Measurements from ENCODE around the gene DGKG. TPM values are rescaled to one million over a fixed set of nuclear protein-coding genes. Genes with fewer than 3 reads are reported as not detected.

Gene DGKG
- total and polyA plus RNA-seq, 10 of the 15 experiments (the other 5 are each of a cell fraction or from before 2014, with no cell fraction given) = 0.39 to 6.2 (median 4.7) TPM

DNA sequence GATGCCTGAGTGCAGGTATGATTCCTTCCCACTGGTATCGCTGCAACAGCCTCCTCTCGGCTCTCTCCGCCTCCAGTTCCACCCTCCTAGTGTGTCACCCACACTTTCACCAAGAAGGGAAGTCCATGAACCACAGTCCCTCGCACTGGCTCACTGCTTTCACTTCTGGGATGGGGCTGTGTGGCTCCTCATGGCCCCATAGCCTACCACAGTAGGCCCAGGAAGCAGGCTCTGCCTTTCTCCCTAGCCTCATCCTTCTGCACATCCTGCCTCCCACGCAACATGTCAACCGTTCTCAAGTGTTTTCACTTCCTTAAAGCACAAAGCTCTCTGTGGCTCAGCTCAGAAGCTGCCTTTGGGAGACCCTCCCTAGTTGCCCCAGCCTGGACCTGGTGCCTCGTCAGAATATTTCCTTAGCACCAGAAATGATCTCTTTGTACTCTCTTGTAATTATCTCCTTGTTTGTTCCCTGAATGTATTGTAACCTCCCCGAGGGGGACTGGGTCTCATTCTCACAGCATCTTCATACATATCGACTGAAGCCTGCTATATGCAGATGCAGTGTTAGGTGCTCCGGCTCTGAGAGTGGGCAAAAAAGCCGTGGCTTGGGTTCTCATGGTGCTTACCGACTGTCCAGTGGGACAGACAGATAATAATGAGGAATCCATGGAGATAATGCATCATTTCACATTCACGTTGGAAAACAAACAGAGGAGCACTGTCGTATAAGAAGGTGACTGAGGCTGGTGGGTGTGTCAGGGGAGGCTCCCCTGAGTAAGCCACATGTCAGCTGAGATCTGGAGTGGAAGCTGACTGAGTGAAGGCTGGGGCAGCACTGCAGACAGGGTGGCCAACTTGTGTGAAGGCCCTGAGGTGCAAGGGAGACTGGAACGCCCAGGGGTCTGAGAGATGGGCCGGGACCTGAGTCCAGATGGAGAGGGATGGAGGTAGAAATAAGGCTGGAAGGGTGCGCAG lies 107.1 kb downstream of the DGKG start:
- in situ Hi-C loops (cut with MboI) = no loop called here
- no TSS peak for BruUV-seq (replicated peaks)
- no peaks in the 10 kb centered on the region for H3K79me2 ChIP-seq (ENCODE audit: control insufficient read depth, insufficient read depth, low read length)
- TF ChIP-seq STAT1 (conservative IDR thresholded peaks at IDR 0.05) (no peak), MEF2A (IDR thresholded peaks at IDR 0.05; ENCODE audit: insufficient read depth, low read depth, low read length) (peak; percentile 59; the same call in 1 of the 2 replicates), SRF (IDR thresholded peaks at IDR 0.05; ENCODE audit: low read depth in 2 of 2, low read length in 2 of 2) (no peak), PAX5 (IDR thresholded peaks at IDR 0.05; ENCODE audit: borderline replicate concordance, low read depth, low read length) (peak; percentile 73; the same call in 1 of the 2 replicates), FOXK2 (IDR thresholded peaks at IDR 0.05) (no peak), BHLHE40 (IDR thresholded peaks at IDR 0.05; ENCODE audit: borderline replicate concordance in 1 of 2, low read depth in 2 of 2, low read length in 1 of 2) (peak in 1 of 2 experiments; percentile 14; a peak in 1 of 4 replicates), NR2F1 (conservative IDR thresholded peaks at IDR 0.05) (peak; percentile 48; the same call in 1 of the 2 replicates), NFYB (IDR thresholded peaks at IDR 0.05; ENCODE audit: insufficient read depth, low read depth, low read length) (no peak), RB1 (IDR thresholded peaks at IDR 0.05; ENCODE audit: borderline replicate concordance) (no peak), FOS (IDR thresholded peaks at IDR 0.05; ENCODE audit: borderline replicate concordance, extremely low read depth, insufficient read length) (no peak), CBX3 (IDR thresholded peaks at IDR 0.05; ENCODE audit: borderline replicate concordance, low read depth) (no peak), NFIC (IDR thresholded peaks at IDR 0.05; ENCODE audit: low read depth, low read length) (peak; percentile 82; the same call in 1 of the 2 replicates), KLF5 (IDR thresholded peaks at IDR 0.05; ENCODE audit: partially characterized antibody) (no peak), PML (IDR thresholded peaks at IDR 0.05; ENCODE audit: low read length) (no peak), ATF7 (IDR thresholded peaks at IDR 0.05; ENCODE audit: low read depth) (peak; percentile 45), SMARCA5 (IDR thresholded peaks at IDR 0.05) (no peak)
- TF ChIP-seq, protein P1, sequence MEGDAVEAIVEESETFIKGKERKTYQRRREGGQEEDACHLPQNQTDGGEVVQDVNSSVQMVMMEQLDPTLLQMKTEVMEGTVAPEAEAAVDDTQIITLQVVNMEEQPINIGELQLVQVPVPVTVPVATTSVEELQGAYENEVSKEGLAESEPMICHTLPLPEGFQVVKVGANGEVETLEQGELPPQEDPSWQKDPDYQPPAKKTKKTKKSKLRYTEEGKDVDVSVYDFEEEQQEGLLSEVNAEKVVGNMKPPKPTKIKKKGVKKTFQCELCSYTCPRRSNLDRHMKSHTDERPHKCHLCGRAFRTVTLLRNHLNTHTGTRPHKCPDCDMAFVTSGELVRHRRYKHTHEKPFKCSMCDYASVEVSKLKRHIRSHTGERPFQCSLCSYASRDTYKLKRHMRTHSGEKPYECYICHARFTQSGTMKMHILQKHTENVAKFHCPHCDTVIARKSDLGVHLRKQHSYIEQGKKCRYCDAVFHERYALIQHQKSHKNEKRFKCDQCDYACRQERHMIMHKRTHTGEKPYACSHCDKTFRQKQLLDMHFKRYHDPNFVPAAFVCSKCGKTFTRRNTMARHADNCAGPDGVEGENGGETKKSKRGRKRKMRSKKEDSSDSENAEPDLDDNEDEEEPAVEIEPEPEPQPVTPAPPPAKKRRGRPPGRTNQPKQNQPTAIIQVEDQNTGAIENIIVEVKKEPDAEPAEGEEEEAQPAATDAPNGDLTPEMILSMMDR (IDR thresholded peaks at IDR 0.05 in 2 of 3, conservative IDR thresholded peaks at IDR 0.05 in 1 of 3; ENCODE audit: control insufficient read depth in 2 of 3, extremely low read depth in 1 of 3, insufficient read depth in 1 of 3, low read depth in 3 of 3, low read length in 3 of 3) = no peak
- TF ChIP-seq, protein P2, sequence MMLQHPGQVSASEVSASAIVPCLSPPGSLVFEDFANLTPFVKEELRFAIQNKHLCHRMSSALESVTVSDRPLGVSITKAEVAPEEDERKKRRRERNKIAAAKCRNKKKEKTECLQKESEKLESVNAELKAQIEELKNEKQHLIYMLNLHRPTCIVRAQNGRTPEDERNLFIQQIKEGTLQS (IDR thresholded peaks at IDR 0.05; ENCODE audit: borderline replicate concordance, extremely low read depth, low read depth, low read length) = no peak
- TF ChIP-seq, protein P3, sequence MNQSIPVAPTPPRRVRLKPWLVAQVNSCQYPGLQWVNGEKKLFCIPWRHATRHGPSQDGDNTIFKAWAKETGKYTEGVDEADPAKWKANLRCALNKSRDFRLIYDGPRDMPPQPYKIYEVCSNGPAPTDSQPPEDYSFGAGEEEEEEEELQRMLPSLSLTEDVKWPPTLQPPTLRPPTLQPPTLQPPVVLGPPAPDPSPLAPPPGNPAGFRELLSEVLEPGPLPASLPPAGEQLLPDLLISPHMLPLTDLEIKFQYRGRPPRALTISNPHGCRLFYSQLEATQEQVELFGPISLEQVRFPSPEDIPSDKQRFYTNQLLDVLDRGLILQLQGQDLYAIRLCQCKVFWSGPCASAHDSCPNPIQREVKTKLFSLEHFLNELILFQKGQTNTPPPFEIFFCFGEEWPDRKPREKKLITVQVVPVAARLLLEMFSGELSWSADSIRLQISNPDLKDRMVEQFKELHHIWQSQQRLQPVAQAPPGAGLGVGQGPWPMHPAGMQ (IDR thresholded peaks at IDR 0.05; ENCODE audit: borderline replicate concordance) = no peak

More for the DNA sequence above, 107.1 kb downstream of the DGKG start:
- Histone ChIP-seq H4K20me1 (ENCODE audit: control insufficient read depth, insufficient read depth) (no peaks in the 10 kb centered on the region), H3K9ac (ENCODE audit: control insufficient read depth, insufficient read depth, low read length) (peak overlapping the region; percentile 21; the same call in 1 of the 2 replicates), H3K27ac (ENCODE audit: control insufficient read depth, insufficient read depth) (peak overlapping the region; percentile 28), H3K36me3 (ENCODE audit: control insufficient read depth in 2 of 2, insufficient read depth in 2 of 2, low read length in 1 of 2) (no peaks in the 10 kb centered on the region), H3K4me3 (no peak overlapping the region), H2AFZ (ENCODE audit: control insufficient read depth, low read depth, low read length) (peak overlapping the region; percentile 60), H3K4me1 (ENCODE audit: control insufficient read depth, insufficient read depth, low read length) (peaks cover 29% of the 10 kb centered on the region), H3K4me2 (ENCODE audit: control insufficient read depth, insufficient read depth) (peak overlapping the region; percentile 66), H3K9me3 (replicated peaks; ENCODE audit: control insufficient read depth, insufficient read depth, low read length) (no peaks in the 10 kb centered on the region), H3K27me3 (replicated peaks in 1 of 2; ENCODE audit: control insufficient read depth in 2 of 2, insufficient read depth in 2 of 2, low read length in 1 of 2) (no peaks in the 10 kb centered on the region)
- SMC1A ChIA-PET (ENCODE audit: uncharacterized antibody, unreplicated experiment) = interaction anchor here (0.6 to 27.2 kb wide), 21 partner anchors 9 to 362 kb away, joined by 3 to 655 read pairs (median 6); partner anchors contain the start of genes CRYGS and ETV5
- 23% methylated on average over 17 of the region's 17 CpGs for WGBS (ENCODE audit: insufficient coverage, insufficient replicate concordance, low lambda C conversion rate, missing lambda C conversion rate)
- POLR2A ChIA-PET = interaction anchor here (0.6 to 3.2 kb wide), 6 partner anchors 280 to 360 kb away, joined by 3 to 16 read pairs (median 5); partner anchors contain the start of gene DNAJB11
- DNase-seq (ENCODE audit: low read depth, low spot score) (peak; percentile 68), ATAC-seq (peak; percentile 75), FAIRE-seq (peak; percentile 65)
- RAD21 ChIA-PET (ENCODE audit: unreplicated experiment) = interaction anchor here (0.7 to 16.2 kb wide), 13 partner anchors 8 to 362 kb away, joined by 3 to 495 read pairs (median 5); partner anchors contain the start of gene DNAJB11
- CTCF ChIA-PET = interaction anchor here (0.6 to 29.4 kb wide), 30 partner anchors 11 to 362 kb away, joined by 3 to 847 read pairs (median 4); partner anchors contain the start of genes CRYGS and DNAJB11
- intact Hi-C loops (cut with micrococcal nuclease; ENCODE audit: unreplicated experiment) = loop anchor here (5.0 kb wide), 1 partner anchor 362 kb away; no protein-coding TSS in a partner anchor
